Subcutaneous adipose tissue (tissue), 4 donors: Measurements from ENCODE around the gene ESF1. TPM values are rescaled to one million over a fixed set of nuclear protein-coding genes. Genes with fewer than 3 reads are reported as not detected.

Experiments
- total RNA-seq, 4 donors: library from RNA; depleted of rRNA; stranded (reverse); fragments of >200 nt; gene quantifications; one replicate each; pipeline ENCODE4 v1.1.0, GENCODE V29; 2016
- TF ChIP-seq, protein P1 (sequence below): fragments of 450-650 bp; IDR thresholded peaks from one replicate; pipeline ENCODE4 v1.5.1; 2016; ENCODE audit warnings: low read depth, mild to moderate bottlenecking, control low read depth, antibody characterized with exemption, moderate library complexity

The ESF1 gene, protein sequence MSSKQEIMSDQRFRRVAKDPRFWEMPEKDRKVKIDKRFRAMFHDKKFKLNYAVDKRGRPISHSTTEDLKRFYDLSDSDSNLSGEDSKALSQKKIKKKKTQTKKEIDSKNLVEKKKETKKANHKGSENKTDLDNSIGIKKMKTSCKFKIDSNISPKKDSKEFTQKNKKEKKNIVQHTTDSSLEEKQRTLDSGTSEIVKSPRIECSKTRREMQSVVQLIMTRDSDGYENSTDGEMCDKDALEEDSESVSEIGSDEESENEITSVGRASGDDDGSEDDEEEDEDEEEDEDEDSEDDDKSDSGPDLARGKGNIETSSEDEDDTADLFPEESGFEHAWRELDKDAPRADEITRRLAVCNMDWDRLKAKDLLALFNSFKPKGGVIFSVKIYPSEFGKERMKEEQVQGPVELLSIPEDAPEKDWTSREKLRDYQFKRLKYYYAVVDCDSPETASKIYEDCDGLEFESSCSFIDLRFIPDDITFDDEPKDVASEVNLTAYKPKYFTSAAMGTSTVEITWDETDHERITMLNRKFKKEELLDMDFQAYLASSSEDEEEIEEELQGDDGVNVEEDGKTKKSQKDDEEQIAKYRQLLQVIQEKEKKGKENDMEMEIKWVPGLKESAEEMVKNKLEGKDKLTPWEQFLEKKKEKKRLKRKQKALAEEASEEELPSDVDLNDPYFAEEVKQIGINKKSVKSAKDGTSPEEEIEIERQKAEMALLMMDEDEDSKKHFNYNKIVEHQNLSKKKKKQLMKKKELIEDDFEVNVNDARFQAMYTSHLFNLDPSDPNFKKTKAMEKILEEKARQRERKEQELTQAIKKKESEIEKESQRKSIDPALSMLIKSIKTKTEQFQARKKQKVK
- total RNA-seq: 10 to 100 TPM; 13.0 to 26.7 (median 16.6) TPM

DNA sequence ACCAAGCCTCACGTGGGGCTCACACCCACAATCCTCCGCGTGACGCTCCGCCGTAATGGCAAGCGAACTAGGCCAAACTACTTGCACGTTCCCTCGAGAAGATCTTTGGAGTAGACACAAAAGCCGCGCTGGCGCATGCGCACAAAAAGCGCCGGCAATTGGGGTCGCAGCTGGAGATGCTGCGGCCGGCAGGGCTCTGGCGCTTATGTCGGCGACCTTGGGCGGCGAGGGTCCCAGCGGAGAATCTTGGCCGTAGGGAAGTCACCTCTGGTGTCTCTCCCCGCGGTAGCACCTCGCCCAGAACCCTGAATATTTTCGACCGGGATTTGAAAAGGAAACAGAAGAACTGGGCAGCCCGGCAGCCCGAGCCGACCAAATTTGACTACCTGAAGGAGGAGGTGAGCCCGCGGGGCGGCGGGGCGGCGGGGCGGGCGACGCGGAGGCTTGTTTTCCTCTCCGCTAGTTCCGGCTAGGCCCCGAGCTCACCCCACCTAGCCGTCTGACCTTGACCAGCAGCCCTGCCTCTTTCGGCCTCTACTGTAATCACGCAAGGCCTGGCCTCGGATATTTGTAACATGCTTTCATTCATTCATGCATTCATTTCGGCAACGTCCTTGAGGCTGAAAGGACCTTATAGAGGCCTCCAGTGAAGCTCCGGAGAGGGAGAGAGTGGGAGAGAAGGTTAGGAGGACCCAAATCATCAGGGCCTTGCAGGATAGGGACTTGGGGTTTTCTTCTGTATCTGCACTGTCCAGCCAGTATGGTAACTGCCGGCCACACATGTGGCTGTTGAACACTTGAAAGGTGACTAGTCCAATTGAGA is at the start of gene ESF1, which contains the start of gene NDUFAF5:
Gene ESF1, minus strand, starts transcription at position 27 of the 823 bp plus-strand sequence. CDS start 1,779 bp downstream, outside the sequence.
Gene NDUFAF5, plus strand, starts transcription at position 136 of the 823 bp plus-strand sequence. Its CDS starts 41 bp downstream, at position 177.
- TF ChIP-seq, protein P1, sequence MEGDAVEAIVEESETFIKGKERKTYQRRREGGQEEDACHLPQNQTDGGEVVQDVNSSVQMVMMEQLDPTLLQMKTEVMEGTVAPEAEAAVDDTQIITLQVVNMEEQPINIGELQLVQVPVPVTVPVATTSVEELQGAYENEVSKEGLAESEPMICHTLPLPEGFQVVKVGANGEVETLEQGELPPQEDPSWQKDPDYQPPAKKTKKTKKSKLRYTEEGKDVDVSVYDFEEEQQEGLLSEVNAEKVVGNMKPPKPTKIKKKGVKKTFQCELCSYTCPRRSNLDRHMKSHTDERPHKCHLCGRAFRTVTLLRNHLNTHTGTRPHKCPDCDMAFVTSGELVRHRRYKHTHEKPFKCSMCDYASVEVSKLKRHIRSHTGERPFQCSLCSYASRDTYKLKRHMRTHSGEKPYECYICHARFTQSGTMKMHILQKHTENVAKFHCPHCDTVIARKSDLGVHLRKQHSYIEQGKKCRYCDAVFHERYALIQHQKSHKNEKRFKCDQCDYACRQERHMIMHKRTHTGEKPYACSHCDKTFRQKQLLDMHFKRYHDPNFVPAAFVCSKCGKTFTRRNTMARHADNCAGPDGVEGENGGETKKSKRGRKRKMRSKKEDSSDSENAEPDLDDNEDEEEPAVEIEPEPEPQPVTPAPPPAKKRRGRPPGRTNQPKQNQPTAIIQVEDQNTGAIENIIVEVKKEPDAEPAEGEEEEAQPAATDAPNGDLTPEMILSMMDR: no peak

DNA sequence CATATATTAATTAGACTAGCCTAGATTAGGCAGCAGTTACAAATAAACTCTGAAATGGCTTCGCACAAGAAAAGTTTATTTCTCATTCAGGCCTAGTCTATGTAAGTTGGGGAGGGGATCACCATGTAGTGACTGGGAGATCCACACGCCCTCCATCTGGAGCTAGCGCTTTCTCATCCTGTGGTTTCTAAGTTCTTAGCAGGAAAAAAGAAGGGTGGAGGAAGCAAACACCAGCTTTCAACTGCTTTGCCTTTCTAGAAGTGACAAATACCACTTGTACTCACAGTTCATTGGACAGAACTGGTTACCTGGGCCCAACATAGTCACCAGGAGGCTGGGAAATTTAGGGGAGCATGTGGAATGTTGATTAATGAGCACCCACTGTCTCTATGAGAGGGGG is 46.8 kb upstream of the ESF1 start:
- TF ChIP-seq, protein P1: no peak

DNA sequence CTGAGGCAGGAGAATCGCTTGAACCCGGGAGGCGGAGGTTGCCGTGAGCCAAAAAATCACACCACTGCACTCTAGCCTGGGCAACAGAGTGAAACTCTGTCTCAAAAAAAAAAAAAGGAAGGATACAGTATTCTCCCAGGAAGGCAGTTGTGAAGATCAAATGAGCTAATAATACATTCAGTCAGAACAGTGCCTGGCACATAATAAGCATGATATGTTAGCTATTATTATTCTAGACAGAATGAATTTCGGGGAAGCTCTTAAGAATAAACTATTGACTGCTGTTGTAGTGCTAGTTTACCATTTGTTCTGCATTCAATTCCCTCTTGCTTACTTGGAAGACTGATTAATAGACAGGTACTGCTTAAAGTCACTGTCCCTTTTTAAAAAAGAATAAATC is 40.7 kb upstream of the ESF1 start:
- TF ChIP-seq, protein P1: no peak

DNA sequence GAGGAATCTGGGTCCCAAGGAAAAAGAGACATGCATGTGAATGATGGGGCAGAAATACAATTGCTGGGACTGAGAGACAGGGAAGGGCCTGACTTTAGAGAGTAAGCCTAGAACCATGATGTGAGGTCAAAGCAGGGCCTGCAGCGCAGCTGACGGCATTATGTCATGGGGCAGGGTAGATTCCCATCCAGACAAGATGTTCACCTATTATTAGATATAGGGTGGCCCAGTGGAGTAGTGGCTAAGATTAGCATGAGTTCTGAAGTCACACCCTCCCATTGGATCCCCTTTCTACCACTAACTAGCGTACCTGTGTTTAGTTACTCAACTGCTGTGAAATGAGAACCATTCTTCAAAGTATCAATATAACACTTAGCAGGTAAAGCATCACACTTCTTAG is 39.7 kb upstream of the ESF1 start:
- TF ChIP-seq, protein P1: no peak

DNA sequence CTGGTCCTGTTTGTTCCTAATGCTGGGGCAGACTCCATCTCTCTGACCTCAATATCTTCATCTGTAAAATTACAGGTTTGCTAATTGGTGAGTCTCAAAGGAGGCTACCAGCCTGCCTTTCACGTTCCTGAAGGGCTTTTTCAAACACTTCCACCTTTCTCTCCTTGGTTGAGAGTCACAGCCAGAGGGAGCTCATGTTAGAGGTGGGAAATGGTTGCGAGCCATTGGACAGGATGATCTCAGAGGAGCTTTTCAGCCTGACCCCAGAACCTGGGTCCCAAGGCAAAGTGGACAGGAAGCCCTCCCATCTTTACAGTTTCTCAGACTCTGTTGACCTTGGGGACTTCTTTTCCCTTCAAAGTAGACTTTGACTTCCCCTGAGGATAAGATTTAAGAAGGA is 37.7 kb upstream of the ESF1 start:
- TF ChIP-seq, protein P1: no peak

DNA sequence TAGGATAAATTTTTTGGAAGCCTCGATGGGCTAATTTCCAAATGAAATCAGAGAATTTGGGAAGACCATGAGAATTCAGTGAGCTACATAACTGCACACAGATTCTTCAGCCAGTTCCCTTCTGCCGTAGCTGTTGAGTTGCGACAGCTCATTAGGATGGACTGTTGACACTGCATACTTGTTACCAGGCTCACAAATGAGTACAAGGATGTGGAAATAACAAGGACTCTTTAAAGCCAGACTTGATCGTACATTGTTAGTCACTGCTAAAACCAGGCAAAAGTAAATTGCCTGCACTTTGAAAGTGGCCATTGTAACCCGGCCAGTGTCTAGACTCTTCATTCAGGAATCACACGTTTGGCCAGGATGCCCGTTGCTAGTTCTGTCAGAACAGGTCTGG is 37.2 kb upstream of the ESF1 start:
- TF ChIP-seq, protein P1: no peak
